H1 (cell line): ENCODE measurements around the gene PRSS2. TPM values are rescaled to one million over a fixed set of nuclear protein-coding genes. Genes with fewer than 3 reads are reported as not detected.
A peak's percentile ranks its signal among the peaks of the same experiment; 100 is the strongest.

Source experiments
- CTCF ChIA-PET: fragments of 300-600 bp; sonication (Branson Sonifier 250); formaldehyde crosslinking; loops from one replicate; lab custom pipeline; 2021; ENCODE audit not compliant: partially characterized antibody; lab: Charles Lee
- POLR2A ChIA-PET: fragments of 300-600 bp; sonication (Branson Sonifier 250); formaldehyde crosslinking; loops from one replicate; lab custom pipeline; 2021; ENCODE audit warnings: inconsistent platforms; ENCODE audit not compliant: partially characterized antibody; lab: Charles Lee
- DNase-seq, 2 experiments: peaks; one replicate each; pipeline versions ENCODE4 v3.0.0 to v3.0.0-alpha.2; 2010 to 2022; ENCODE audit warnings: low spot score in 2 of 2, low read depth in 1 of 2, mixed read lengths in 1 of 2
- FAIRE-seq: peaks from 2 replicates; lab custom pipeline; 2011; peaks lifted over from hg19 to GRCh38; lab: Jason Lieb, UNC
- H2AFZ ChIP-seq: 2 replicates; pipeline ENCODE4 v1.8.1; 2012; ENCODE audit warnings: low read length, inconsistent platforms
- H2AK5ac ChIP-seq: 2 replicates; pipeline ENCODE4 v1.6.1; 2013; ENCODE audit warnings: low read depth, low read length
- H2BK120ac ChIP-seq: replicated peaks from 2 replicates; pipeline ENCODE3; 2013; ENCODE audit warnings: low read depth, low read length, inconsistent platforms
- H2BK12ac ChIP-seq: 2 replicates; pipeline ENCODE4 v1.6.1; 2013; ENCODE audit warnings: low read depth, low read length
- H2BK15ac ChIP-seq: 2 replicates; pipeline ENCODE4 v1.6.1; 2013; ENCODE audit warnings: low read length
- H2BK20ac ChIP-seq: 2 replicates; pipeline ENCODE4 v1.6.1; 2013; ENCODE audit warnings: low read length
- H2BK5ac ChIP-seq: 2 replicates; pipeline ENCODE4 v1.6.1; 2013; ENCODE audit warnings: low read depth, low read length
- H3K14ac ChIP-seq: 2 replicates; pipeline ENCODE4 v1.6.1; 2013; ENCODE audit warnings: inconsistent platforms; ENCODE audit not compliant: insufficient read length
- H3K18ac ChIP-seq: 2 replicates; pipeline ENCODE4 v1.6.1; 2013; ENCODE audit warnings: low read length; ENCODE audit errors: extremely low read depth
- H3K23ac ChIP-seq: 2 replicates; pipeline ENCODE4 v1.6.1; 2013; ENCODE audit warnings: inconsistent platforms; ENCODE audit not compliant: insufficient read length
- H3K23me2 ChIP-seq: 2 replicates; pipeline ENCODE4 v1.6.1; 2013; ENCODE audit warnings: low read depth, low read length
- H3K27ac ChIP-seq: 2 replicates; pipeline ENCODE4 v1.6.1; 2011; ENCODE audit warnings: low read depth, low read length, inconsistent platforms
- H3K27me3 ChIP-seq, 4 experiments: replicated peaks in 1 of 4; 1 replicate in 1 of 4; 2 replicates in 3 of 4; pipeline versions ENCODE4 v1.6.1 to v1.8.1; 2011 to 2013; ENCODE audit warnings: low read length in 3 of 4, mild to moderate bottlenecking in 3 of 4, inconsistent platforms in 2 of 4, mixed read lengths in 2 of 4, moderate library complexity in 1 of 4; ENCODE audit not compliant: control insufficient read depth in 3 of 4, insufficient read depth in 3 of 4; ENCODE audit errors: extremely low read depth in 1 of 4
- H3K36me3 ChIP-seq, 4 experiments: 2 replicates each; pipeline versions ENCODE4 v1.6.1 to v1.8.1; 2011 to 2013; ENCODE audit warnings: mild to moderate bottlenecking in 4 of 4, low read length in 3 of 4, moderate library complexity in 2 of 4, control low read depth in 1 of 4, inconsistent platforms in 1 of 4; ENCODE audit not compliant: insufficient read depth in 4 of 4, control insufficient read depth in 2 of 4
- H3K4ac ChIP-seq: replicated peaks from 2 replicates; pipeline ENCODE3; 2013; ENCODE audit warnings: low read length, low read depth, mixed read lengths, inconsistent platforms; ENCODE audit not compliant: insufficient read length
- H3K4me1 ChIP-seq, 4 experiments: replicated peaks in 1 of 4; 1 replicate in 1 of 4; 2 replicates in 3 of 4; pipeline versions ENCODE4 v1.6.1 to v1.8.1; 2011 to 2013; ENCODE audit warnings: low read length in 3 of 4, inconsistent platforms in 2 of 4, mixed read lengths in 1 of 4; ENCODE audit not compliant: insufficient read depth in 4 of 4, control insufficient read depth in 3 of 4
- H3K4me2 ChIP-seq, 2 experiments: 2 replicates each; pipeline versions ENCODE4 v1.6.1 to v1.8.1; 2011 to 2013; ENCODE audit warnings: low read depth in 2 of 2, low read length in 2 of 2, control low read depth in 1 of 2, inconsistent platforms in 1 of 2, mild to moderate bottlenecking in 1 of 2; ENCODE audit not compliant: insufficient read depth in 1 of 2
- H3K4me3 ChIP-seq, 4 experiments: fragments of 200-600, 300-600 bp in 1 of 4; sonication (generic), shearing (Covaris generic), sonication (Bioruptor Twin) in 1 of 4; 2 replicates each; pipeline versions ENCODE4 v1.5.1 to v1.8.1; 2011 to 2016; ENCODE audit warnings: low read length in 4 of 4, low read depth in 3 of 4, control low read depth in 2 of 4, inconsistent platforms in 2 of 4, mild to moderate bottlenecking in 2 of 4, mixed read lengths in 1 of 4, moderate library complexity in 1 of 4; ENCODE audit not compliant: insufficient read depth in 2 of 4; ENCODE audit errors: extremely low read depth in 1 of 4
- H3K56ac ChIP-seq: replicated peaks from 2 replicates; pipeline ENCODE3; 2013; ENCODE audit warnings: low read depth, mild to moderate bottlenecking, mixed read lengths, low read length, inconsistent platforms; ENCODE audit not compliant: insufficient read length
- H3K79me1 ChIP-seq: 2 replicates; pipeline ENCODE4 v1.6.1; 2013; ENCODE audit warnings: low read depth, low read length, control low read depth
- H3K79me2 ChIP-seq, 2 experiments: 2 replicates each; pipeline versions ENCODE4 v1.6.1 to v1.8.1; 2012 to 2013; ENCODE audit warnings: low read length in 2 of 2, mild to moderate bottlenecking in 2 of 2, inconsistent platforms in 1 of 2; ENCODE audit not compliant: insufficient read depth in 2 of 2, control insufficient read depth in 1 of 2
- H3K9ac ChIP-seq, 4 experiments: replicated peaks in 1 of 4; 1 replicate in 1 of 4; 2 replicates in 3 of 4; pipeline versions ENCODE4 v1.6.1 to v1.8.1; 2011 to 2013; ENCODE audit warnings: low read depth in 3 of 4, low read length in 3 of 4, control low read depth in 2 of 4, mild to moderate bottlenecking in 2 of 4, moderate library complexity in 2 of 4, inconsistent platforms in 1 of 4; ENCODE audit errors: extremely low read depth in 1 of 4
- H3K9me3 ChIP-seq, 2 experiments: 2 replicates each; pipeline versions ENCODE4 v1.6.1 to v1.8.1; 2012 to 2013; ENCODE audit warnings: mild to moderate bottlenecking in 2 of 2, moderate library complexity in 2 of 2, control low read depth in 1 of 2, inconsistent platforms in 1 of 2, low read depth in 1 of 2, low read length in 1 of 2, mixed read lengths in 1 of 2; ENCODE audit not compliant: insufficient read depth in 2 of 2
- H4K20me1 ChIP-seq, 2 experiments: replicated peaks in 1 of 2; 2 replicates each; pipeline versions ENCODE3 to v1.8.1; 2011 to 2013; ENCODE audit warnings: inconsistent platforms in 2 of 2, low read length in 2 of 2, mild to moderate bottlenecking in 1 of 2; ENCODE audit not compliant: insufficient read depth in 2 of 2, control insufficient read depth in 1 of 2
- H4K5ac ChIP-seq: 2 replicates; pipeline ENCODE4 v1.6.1; 2013; ENCODE audit warnings: low read length, low read depth, mixed read lengths, inconsistent platforms; ENCODE audit not compliant: insufficient read length
- H4K8ac ChIP-seq: 2 replicates; pipeline ENCODE4 v1.8.0; 2013; ENCODE audit warnings: mild to moderate bottlenecking, moderate library complexity, low read length, inconsistent platforms; ENCODE audit not compliant: insufficient read depth; ENCODE audit errors: extremely low read depth
- H4K91ac ChIP-seq: replicated peaks from 2 replicates; pipeline ENCODE3; 2013; ENCODE audit warnings: low read length, mixed read lengths, inconsistent platforms; ENCODE audit not compliant: insufficient read length
- ASH2L ChIP-seq: fragments of 200-600, 300-600 bp; sonication (generic); IDR thresholded peaks from one replicate; pipeline ENCODE4 v1.7.1; 2017; ENCODE audit warnings: low read length
- BCL11A ChIP-seq, 2 experiments: IDR thresholded peaks; one replicate each; pipeline ENCODE4 v1.6.1; 2011; ENCODE audit warnings: low read depth in 2 of 2, low read length in 2 of 2, mild to moderate bottlenecking in 2 of 2
- CEBPB ChIP-seq: IDR thresholded peaks from 2 replicates; pipeline ENCODE4 v1.6.1; 2012; ENCODE audit warnings: low read depth, low read length
- GABPA ChIP-seq: IDR thresholded peaks from 2 replicates; pipeline ENCODE4 v1.6.1; 2011; ENCODE audit warnings: mild to moderate bottlenecking, low read length, moderate library complexity, borderline replicate concordance; ENCODE audit not compliant: insufficient read depth
- MAFK ChIP-seq: IDR thresholded peaks from 2 replicates; pipeline ENCODE4 v1.6.1; 2012; ENCODE audit warnings: low read depth, mild to moderate bottlenecking, improper control_type of control experiment, low read length
- RAD21 ChIP-seq, 2 experiments: IDR thresholded peaks in 1 of 2; conservative IDR thresholded peaks in 1 of 2; 2 replicates each; pipeline ENCODE4 v1.6.1; 2011; ENCODE audit warnings: low read depth in 2 of 2, low read length in 2 of 2, improper control_type of control experiment in 1 of 2, inconsistent platforms in 1 of 2, mild to moderate bottlenecking in 1 of 2, moderate library complexity in 1 of 2
- RBBP5 ChIP-seq: IDR thresholded peaks from 2 replicates; pipeline ENCODE4 v1.7.1; 2012; ENCODE audit warnings: low read depth, mild to moderate bottlenecking, inconsistent platforms, low read length, moderate library complexity, borderline replicate concordance
- RFX5 ChIP-seq: IDR thresholded peaks from 2 replicates; pipeline ENCODE4 v1.6.1; 2011; ENCODE audit warnings: low read depth, low read length, improper control_type of control experiment, borderline replicate concordance
- SIN3A ChIP-seq, 2 experiments: IDR thresholded peaks in 1 of 2; conservative IDR thresholded peaks in 1 of 2; 2 replicates each; pipeline ENCODE4 v1.6.1; 2011 to 2012; ENCODE audit warnings: low read length in 2 of 2, improper control_type of control experiment in 1 of 2, low read depth in 1 of 2, mild to moderate bottlenecking in 1 of 2
- SP1 ChIP-seq: IDR thresholded peaks from 2 replicates; pipeline ENCODE4 v1.6.1; 2011; ENCODE audit warnings: low read depth, low read length
- TAF1 ChIP-seq: IDR thresholded peaks from 2 replicates; pipeline ENCODE4 v1.6.1; 2011; ENCODE audit warnings: mild to moderate bottlenecking, low read depth, low read length
- WGBS, 2 experiments: shearing (Covaris generic) in 1 of 2; methylation state at CpG; one replicate each; pipeline versions ENCODE4 v1.1.6 to v1.1.7; 2013 to 2015; ENCODE audit warnings: low lambda C conversion rate in 2 of 2, mixed read lengths in 2 of 2, inconsistent platforms in 1 of 2, low coverage in 1 of 2, missing lambda C conversion rate in 1 of 2; ENCODE audit not compliant: insufficient replicate concordance in 2 of 2, insufficient coverage in 1 of 2, insufficient read length in 1 of 2; ENCODE audit errors: extremely low coverage in 1 of 2, missing lambda C conversion rate in 1 of 2; 5-methylcytosine and 5-hydroxymethylcytosine counted together
- polyA plus RNA-seq, 7 experiments: library from polyadenylated mRNA; depleted of rRNA in 3 of 7; stranded (reverse) in 5 of 7; unstranded in 2 of 7; fragments of >200 nt in 5 of 7; fragments of 200-250 nt in 2 of 7; gene quantifications; 1 replicate in 5 of 7; 2 replicates in 1 of 7; 4 replicates in 1 of 7; pipeline versions ENCODE4 v1.2.1 to v1.2.3, GENCODE V29; 2011 to 2013; ENCODE audit warnings: missing spikeins in 2 of 7, mixed read lengths in 2 of 7
- total RNA-seq: library from RNA; stranded (reverse); fragmentation: NEBNext Ultra II Directional; extraction: Animal tissue kit (Norgen Biotek cat#: 25700); gene quantifications from 2 replicates; pipeline ENCODE4 v1.2.1, GENCODE V29; 2021
- TF ChIP-seq, protein P1 (sequence below): IDR thresholded peaks from 2 replicates; pipeline ENCODE4 v1.6.1; 2011; ENCODE audit warnings: low read depth, mild to moderate bottlenecking, low read length; ENCODE audit not compliant: insufficient read depth
- TF ChIP-seq, protein P2 (sequence below): IDR thresholded peaks from 2 replicates; pipeline ENCODE4 v1.6.1; 2011; ENCODE audit warnings: low read length, improper control_type of control experiment

The PRSS2 gene
- total and polyA plus RNA-seq, 2 of the 8 experiments (the other 6 are each of a cell fraction or from before 2014, with no cell fraction given), result not detected

DNA sequence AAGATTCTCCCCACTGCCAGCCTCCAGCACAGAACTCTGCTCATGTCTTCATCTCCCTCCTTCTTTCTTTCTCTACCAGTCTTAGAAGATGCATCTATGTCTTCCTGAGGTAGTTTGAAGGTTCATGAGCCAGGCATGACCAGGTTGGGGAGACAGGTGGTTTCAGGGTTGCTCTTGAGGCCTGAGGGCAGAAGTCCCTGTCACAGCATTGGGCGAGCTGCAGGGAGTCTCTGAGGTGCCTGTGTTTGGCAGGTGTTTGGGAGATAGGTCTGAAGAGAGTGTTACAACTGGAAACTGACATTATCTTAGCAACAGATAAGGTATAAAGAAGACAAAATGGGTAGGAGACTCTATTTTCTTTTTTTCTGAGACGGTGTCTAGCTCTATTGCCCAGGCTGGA, 18.7 kb downstream of the PRSS2 start:
- no peaks in the 10 kb centered on the region for H3K27me3 ChIP-seq
- H3K79me2 ChIP-seq, result no peaks in the 10 kb centered on the region
- H3K23ac ChIP-seq, result no peak overlapping the region
- H3K4me2 ChIP-seq, result no peak overlapping the region
- no peak for FAIRE-seq
- H3K23me2 ChIP-seq, result no peaks in the 10 kb centered on the region
- 97% methylated on average over 2 of the region's 2 CpGs; no CpG with 5 or more reads in 1 of the 2 experiments for WGBS, 2 experiments
- no peaks in the 10 kb centered on the region for H3K4me1 ChIP-seq
- H3K79me1 ChIP-seq, result no peaks in the 10 kb centered on the region
- CTCF ChIA-PET, result interaction anchor here (0.7 to 24.1 kb wide), 10 partner anchors 9 to 248 kb away, joined by 3 to 430 read pairs (median 4); no protein-coding TSS in a partner anchor
- no peaks in the 10 kb centered on the region for H4K20me1 ChIP-seq
- no peak overlapping the region for H3K4ac ChIP-seq
- no peak overlapping the region for H2BK5ac ChIP-seq
- H3K27ac ChIP-seq, result no peak overlapping the region
- DNase-seq, result no peak
- H4K8ac ChIP-seq, result no peak overlapping the region
- no peak overlapping the region for H2AK5ac ChIP-seq
- no peak overlapping the region for H2BK120ac ChIP-seq
- no peak overlapping the region for H2BK15ac ChIP-seq
- H4K91ac ChIP-seq, result no peak overlapping the region
- no peak overlapping the region for H3K9ac ChIP-seq
- no peak overlapping the region for H2AFZ ChIP-seq
- no peak overlapping the region for H4K5ac ChIP-seq
- H2BK12ac ChIP-seq, result no peak overlapping the region
- H3K36me3 ChIP-seq, result no peaks in the 10 kb centered on the region
- H3K9me3 ChIP-seq, result no peaks in the 10 kb centered on the region
- no peak overlapping the region for H3K56ac ChIP-seq
- no peak overlapping the region for H2BK20ac ChIP-seq
- peak overlapping the region; percentile 60; the same call in 1 of the 2 replicates for H3K18ac ChIP-seq
- no peak overlapping the region for H3K4me3 ChIP-seq
- POLR2A ChIA-PET, result no interaction called here
- H3K14ac ChIP-seq, result no peak overlapping the region
- TF ChIP-seq RBBP5 (no peak), MAFK (no peak), BCL11A (IDR thresholded peaks at IDR 0.05; ENCODE audit: low read depth in 2 of 2, low read length in 2 of 2) (no peak), RFX5 (no peak), TAF1 (no peak), SP1 (no peak), CEBPB (no peak), RAD21 (IDR thresholded peaks at IDR 0.05 in 1 of 2, conservative IDR thresholded peaks at IDR 0.05 in 1 of 2; ENCODE audit: low read depth in 2 of 2, low read length in 2 of 2) (no peak), GABPA (no peak), ASH2L (no peak), SIN3A (conservative IDR thresholded peaks at IDR 0.05 in 1 of 2, IDR thresholded peaks at IDR 0.05 in 1 of 2; ENCODE audit: low read depth in 1 of 2, low read length in 2 of 2) (no peak)
- TF ChIP-seq, protein P1, sequence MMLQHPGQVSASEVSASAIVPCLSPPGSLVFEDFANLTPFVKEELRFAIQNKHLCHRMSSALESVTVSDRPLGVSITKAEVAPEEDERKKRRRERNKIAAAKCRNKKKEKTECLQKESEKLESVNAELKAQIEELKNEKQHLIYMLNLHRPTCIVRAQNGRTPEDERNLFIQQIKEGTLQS, result no peak
- TF ChIP-seq, protein P2, sequence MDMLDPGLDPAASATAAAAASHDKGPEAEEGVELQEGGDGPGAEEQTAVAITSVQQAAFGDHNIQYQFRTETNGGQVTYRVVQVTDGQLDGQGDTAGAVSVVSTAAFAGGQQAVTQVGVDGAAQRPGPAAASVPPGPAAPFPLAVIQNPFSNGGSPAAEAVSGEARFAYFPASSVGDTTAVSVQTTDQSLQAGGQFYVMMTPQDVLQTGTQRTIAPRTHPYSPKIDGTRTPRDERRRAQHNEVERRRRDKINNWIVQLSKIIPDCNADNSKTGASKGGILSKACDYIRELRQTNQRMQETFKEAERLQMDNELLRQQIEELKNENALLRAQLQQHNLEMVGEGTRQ, result no peak
